Gastrocnemius medialis (tissue), 4 donors: ENCODE measurements around the gene FUS. TPM values are rescaled to one million over a fixed set of nuclear protein-coding genes. Genes with fewer than 3 reads are reported as not detected.

ENCODE experiments used
- ATAC-seq, 2 donors: fragments of 150-250 bp; one replicate each; pipeline ENCODE4 v1.9.1; 2016
- DNase-seq, 2 donors: peaks; one replicate each; pipeline ENCODE4 v3.0.0-alpha.2; 2019
- H3K27ac ChIP-seq, 4 donors: fragments of 200-600 bp; sonication (generic); 1 replicate in 1 of 4; 2 replicates in 3 of 4; pipeline ENCODE4 v1.5.1; 2016 to 2018; ENCODE audit warnings: mild to moderate bottlenecking in 2 of 4, moderate library complexity in 1 of 4
- H3K27me3 ChIP-seq, 3 donors: fragments of 200-600 bp; sonication (generic) in 2 of 3; 1 replicate in 1 of 3; 2 replicates in 2 of 3; pipeline versions ENCODE4 v1.5.1 to v1.6.0; 2016 to 2019; ENCODE audit warnings: mild to moderate bottlenecking in 1 of 3, moderate library complexity in 1 of 3
- H3K36me3 ChIP-seq, 2 donors: fragments of 200-600 bp; sonication (generic) in 1 of 2; one replicate each; pipeline ENCODE4 v1.5.1; 2017 to 2018
- H3K4me1 ChIP-seq, 2 donors: fragments of 200-600 bp; sonication (generic) in 1 of 2; one replicate each; pipeline ENCODE4 v1.5.1; 2016 to 2017; ENCODE audit warnings: mild to moderate bottlenecking in 2 of 2
- H3K4me3 ChIP-seq, 4 donors: fragments of 200-600 bp; sonication (generic) in 3 of 4; 1 replicate in 1 of 4; 2 replicates in 3 of 4; pipeline ENCODE4 v1.5.1; 2016 to 2019; ENCODE audit warnings: mild to moderate bottlenecking in 2 of 4
- H3K9me3 ChIP-seq, 3 donors: fragments of 200-600 bp; sonication (generic) in 2 of 3; 1 replicate in 1 of 3; 2 replicates in 2 of 3; pipeline ENCODE4 v1.5.1; 2016 to 2019
- POLR2A ChIP-seq, 2 donors: fragments of 450-650 bp; IDR thresholded peaks; one replicate each; pipeline ENCODE4 v1.6.1; 2017; ENCODE audit warnings: antibody characterized with exemption in 2 of 2, mild to moderate bottlenecking in 2 of 2, moderate library complexity in 2 of 2
- in situ Hi-C, 4 donors: fragments of 200-750 bp; cut with MboI; loops; one replicate each; pipeline versions ENCODE4 v1.15.0 to v1.8.0; 2017; ENCODE audit warnings: low sequenced_read_pairs in 4 of 4
- intact Hi-C: fragments of 100-400 bp; cut with DNase I; formaldehyde crosslinking; loops from one replicate; pipeline ENCODE4 v1.15.1; 2023; ENCODE audit warnings: low total_unique reads
- total RNA-seq, 4 donors: library from RNA; depleted of rRNA; stranded (reverse); fragments of >200 nt; gene quantifications; one replicate each; pipeline versions ENCODE4 v1.1.0 to v1.2.3, GENCODE V29; 2016
- TF ChIP-seq, protein P1 (sequence below), 5 experiments: fragments of 450-650 bp in 3 of 5; fragments of 200-600 bp in 2 of 5; sonication (generic) in 2 of 5; IDR thresholded peaks in 4 of 5; conservative IDR thresholded peaks in 1 of 5; 1 replicate in 4 of 5; 2 replicates in 1 of 5; pipeline ENCODE4 v1.5.1; 2016 to 2019; ENCODE audit warnings: antibody characterized with exemption in 5 of 5, mild to moderate bottlenecking in 3 of 5, moderate library complexity in 3 of 5

Gene FUS
- total RNA-seq, result 10 to 100 TPM; 20.6 to 45.9 (median 35.1) TPM

DNA sequence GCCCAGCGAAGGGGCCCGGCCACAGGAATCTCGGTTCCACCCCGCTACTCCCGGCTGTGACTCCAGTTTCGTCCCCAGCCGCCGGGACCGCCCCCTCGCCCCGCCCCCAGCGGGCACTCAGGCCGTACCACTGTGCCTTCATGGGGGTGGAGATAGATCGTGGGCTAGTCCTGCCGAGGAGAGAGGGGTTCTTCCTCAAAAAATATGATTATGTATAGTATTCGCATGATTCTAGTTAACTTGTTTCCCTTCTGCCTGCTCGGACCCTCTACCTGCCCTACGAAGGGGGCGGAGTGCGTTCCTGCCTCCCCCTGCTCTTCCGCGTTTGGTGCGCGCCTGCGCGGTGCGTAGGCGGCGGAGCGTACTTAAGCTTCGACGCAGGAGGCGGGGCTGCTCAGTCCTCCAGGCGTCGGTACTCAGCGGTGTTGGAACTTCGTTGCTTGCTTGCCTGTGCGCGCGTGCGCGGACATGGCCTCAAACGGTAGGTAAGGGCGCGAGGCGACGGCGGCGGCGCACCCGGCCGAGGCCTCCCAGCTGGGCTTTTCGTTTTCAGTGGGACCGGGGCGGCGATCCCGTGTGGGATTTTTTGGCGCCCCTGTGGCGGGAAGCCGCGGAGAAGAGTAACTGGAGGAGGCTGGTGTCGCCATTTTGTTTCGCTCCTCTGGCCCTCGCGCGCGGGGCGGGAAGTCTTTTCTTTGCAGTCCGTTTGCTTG lies at the start of gene FUS:
Gene FUS (plus strand): TSS at position 393 of the 713 bp plus-strand sequence. CDS start 76 bp downstream, at position 469.
- no peaks in the 10 kb centered on the region for H3K9me3 ChIP-seq
- DNase-seq (peak; percentile 83 to 87), ATAC-seq (peak; percentile 83)
- in situ Hi-C loops, result loop anchor here in 2 of 4 donors (10.0 to 25.0 kb wide), 2 partner anchors 265 to 682 kb away; partner anchors contain the start of genes ZNF267 (in 2 of the 2) and ZNF843 (in 1 of the 2)
- peak within 1 kb of the TSS; percentile 77 to 100 (median 86) for H3K4me3 ChIP-seq
- TF ChIP-seq, protein P1, sequence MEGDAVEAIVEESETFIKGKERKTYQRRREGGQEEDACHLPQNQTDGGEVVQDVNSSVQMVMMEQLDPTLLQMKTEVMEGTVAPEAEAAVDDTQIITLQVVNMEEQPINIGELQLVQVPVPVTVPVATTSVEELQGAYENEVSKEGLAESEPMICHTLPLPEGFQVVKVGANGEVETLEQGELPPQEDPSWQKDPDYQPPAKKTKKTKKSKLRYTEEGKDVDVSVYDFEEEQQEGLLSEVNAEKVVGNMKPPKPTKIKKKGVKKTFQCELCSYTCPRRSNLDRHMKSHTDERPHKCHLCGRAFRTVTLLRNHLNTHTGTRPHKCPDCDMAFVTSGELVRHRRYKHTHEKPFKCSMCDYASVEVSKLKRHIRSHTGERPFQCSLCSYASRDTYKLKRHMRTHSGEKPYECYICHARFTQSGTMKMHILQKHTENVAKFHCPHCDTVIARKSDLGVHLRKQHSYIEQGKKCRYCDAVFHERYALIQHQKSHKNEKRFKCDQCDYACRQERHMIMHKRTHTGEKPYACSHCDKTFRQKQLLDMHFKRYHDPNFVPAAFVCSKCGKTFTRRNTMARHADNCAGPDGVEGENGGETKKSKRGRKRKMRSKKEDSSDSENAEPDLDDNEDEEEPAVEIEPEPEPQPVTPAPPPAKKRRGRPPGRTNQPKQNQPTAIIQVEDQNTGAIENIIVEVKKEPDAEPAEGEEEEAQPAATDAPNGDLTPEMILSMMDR (IDR thresholded peaks at IDR 0.05 in 4 of 5, conservative IDR thresholded peaks at IDR 0.05 in 1 of 5), result peak in 1 of 5 experiments; percentile 28
- peak; percentile 98 to 99 for TF ChIP-seq POLR2A (IDR thresholded peaks at IDR 0.05)
- H3K27me3 ChIP-seq, result no peaks in the 10 kb centered on the region
- peaks cover 37 to 42% of the 10 kb centered on the region in 2 donors for H3K4me1 ChIP-seq
- peaks cover 0 to 27% of the 10 kb centered on the region in 2 donors for H3K36me3 ChIP-seq
- peak within 1 kb of the TSS; percentile 94 to 100 (median 96) for H3K27ac ChIP-seq
- intact Hi-C loops, result loop anchor here (1.0 to 5.0 kb wide), 6 partner anchors 34 to 433 kb away; partner anchors contain the start of genes PHKG2, TRIM72, ZNF646 and ZNF668

DNA sequence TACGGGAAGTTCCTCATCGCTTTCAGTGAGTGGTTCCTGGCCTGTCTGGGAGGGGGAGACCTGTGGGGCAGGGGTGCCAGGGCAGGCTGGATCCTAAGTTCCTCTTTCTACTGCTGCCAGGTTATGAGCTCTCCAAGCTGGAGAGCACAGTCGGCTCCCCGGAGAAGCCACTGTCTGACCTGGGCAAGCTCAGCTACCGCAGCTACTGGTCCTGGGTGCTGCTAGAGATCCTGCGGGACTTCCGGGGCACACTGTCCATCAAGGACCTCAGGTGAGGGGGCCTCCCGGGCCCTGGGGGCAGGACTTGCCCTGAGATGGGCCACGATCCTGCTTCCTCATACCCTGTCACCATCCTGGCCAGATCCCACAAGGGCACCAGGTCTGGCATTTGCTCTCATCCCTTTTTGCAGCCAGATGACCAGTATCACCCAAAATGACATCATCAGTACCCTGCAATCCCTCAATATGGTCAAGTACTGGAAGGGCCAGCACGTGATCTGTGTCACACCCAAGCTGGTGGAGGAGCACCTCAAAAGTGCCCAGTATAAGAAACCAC lies 49.5 kb upstream of the FUS start:
- Histone ChIP-seq H3K27ac (peak overlapping the region in 3 of 4 donors; percentile 65 to 77 (median 74)), H3K36me3 (peaks cover 0 to 37% of the 10 kb centered on the region in 2 donors), H3K4me3 (no peak overlapping the region), H3K27me3 (no peaks in the 10 kb centered on the region), H3K9me3 (no peaks in the 10 kb centered on the region), H3K4me1 (peaks cover 29 to 37% of the 10 kb centered on the region in 2 donors)
- intact Hi-C loops, result no loop called here
- DNase-seq, result no peak
- TF ChIP-seq POLR2A (IDR thresholded peaks at IDR 0.05), result no peak
- TF ChIP-seq, protein P1 (IDR thresholded peaks at IDR 0.05 in 4 of 5, conservative IDR thresholded peaks at IDR 0.05 in 1 of 5), result no peak
- ATAC-seq, result no peak
- in situ Hi-C loops, result no loop called here

DNA sequence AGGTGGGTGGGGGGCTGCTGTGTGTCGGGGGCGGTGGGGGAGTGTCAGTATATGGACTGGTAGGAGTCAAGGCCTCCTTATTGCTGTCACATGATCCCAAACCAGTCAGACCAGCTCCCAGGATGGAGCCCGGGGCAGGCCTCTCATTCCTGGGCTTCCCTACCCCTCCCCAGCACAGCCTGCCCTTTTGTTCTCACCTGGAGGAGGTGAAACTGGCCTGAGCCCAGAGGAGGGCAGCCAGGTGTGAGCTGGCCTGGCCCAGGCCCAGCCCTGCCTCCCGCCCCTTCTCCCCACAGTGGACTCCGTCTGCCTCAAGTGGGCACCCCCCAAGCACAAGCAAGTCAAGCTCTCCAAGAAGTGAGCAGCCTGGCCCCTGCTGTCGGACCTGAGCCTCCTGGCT lies 49.0 kb upstream of the FUS start:
- ATAC-seq, result no peak
- Histone ChIP-seq H3K4me3 (no peak overlapping the region), H3K36me3 (peaks cover 0 to 37% of the 10 kb centered on the region in 2 donors), H3K4me1 (peaks cover 29 to 37% of the 10 kb centered on the region in 2 donors), H3K27me3 (no peaks in the 10 kb centered on the region), H3K27ac (no peak overlapping the region), H3K9me3 (no peaks in the 10 kb centered on the region)
- no peak for DNase-seq
- intact Hi-C loops, result no loop called here
- no peak for TF ChIP-seq POLR2A (IDR thresholded peaks at IDR 0.05)
- TF ChIP-seq, protein P1 (IDR thresholded peaks at IDR 0.05 in 4 of 5, conservative IDR thresholded peaks at IDR 0.05 in 1 of 5), result no peak
- in situ Hi-C loops, result no loop called here

DNA sequence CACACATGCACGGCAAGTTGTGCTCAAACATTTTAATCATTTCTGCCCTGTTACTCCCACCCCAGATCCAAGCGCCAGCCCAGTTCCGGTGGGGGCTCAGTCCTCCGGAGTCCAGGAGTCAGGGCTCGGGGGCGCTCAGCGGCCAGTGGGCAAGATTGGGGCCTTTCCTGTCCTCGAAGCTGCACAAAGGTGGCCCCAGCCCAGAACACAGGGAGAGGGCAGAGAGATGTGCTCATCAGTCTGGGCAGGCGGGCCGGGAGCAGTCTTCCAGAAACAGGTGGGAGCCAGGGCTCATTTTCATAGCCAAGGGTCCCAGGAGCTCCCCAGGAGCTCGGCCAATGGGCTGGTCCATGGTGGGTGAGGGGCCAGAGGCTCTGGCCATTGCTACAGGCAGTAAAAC lies 48.5 kb upstream of the FUS start:
- TF ChIP-seq POLR2A (IDR thresholded peaks at IDR 0.05), result no peak
- TF ChIP-seq, protein P1 (IDR thresholded peaks at IDR 0.05 in 4 of 5, conservative IDR thresholded peaks at IDR 0.05 in 1 of 5), result no peak
- H3K4me3 ChIP-seq, result no peak overlapping the region
- no peaks in the 10 kb centered on the region for H3K9me3 ChIP-seq
- in situ Hi-C loops, result no loop called here
- H3K4me1 ChIP-seq, result peaks cover 29 to 32% of the 10 kb centered on the region in 2 donors
- intact Hi-C loops, result no loop called here
- no peak for DNase-seq
- H3K36me3 ChIP-seq, result peaks cover 0 to 37% of the 10 kb centered on the region in 2 donors
- no peaks in the 10 kb centered on the region for H3K27me3 ChIP-seq
- H3K27ac ChIP-seq, result no peak overlapping the region
- ATAC-seq, result no peak
